Stimulated activated CD4-positive, alpha-beta T cell treated with anti-CD3 and anti-CD28 coated beads, Interleukin-12 subunit alpha, Interleukin-12 subunit beta, amount 100 ng/mL, for 24 hours (primary cell): ENCODE data around the gene PODXL2.
A peak's percentile ranks its signal among the peaks of the same experiment; 100 is the strongest.

Experiments used
- DNase-seq, 2 experiments: peaks; one replicate each; pipeline ENCODE4 v3.0.0-alpha.2; 2020; ENCODE audit warnings: low read depth in 2 of 2

The PODXL2 gene

GRCh38 chr3:127628788-127629466 is at the start of gene PODXL2:
Gene PODXL2 (plus strand): TSS chr3:127629185. CDS start chr3:127629220, 35 bp downstream.
- no peak for DNase-seq

- DNase-seq, result no peak
Measured at GRCh38 chr3:127580327-127581060, 48.5 kb upstream of the PODXL2 start.

GRCh38 chr3:127584734-127585133 is 44.3 kb upstream of the PODXL2 start:
- no peak for DNase-seq

- no peak for DNase-seq
Measured at GRCh38 chr3:127585163-127585812, 43.7 kb upstream of the PODXL2 start.

- no peak for DNase-seq
Measured at GRCh38 chr3:127585813-127586413, 43.1 kb upstream of the PODXL2 start.

GRCh38 chr3:127587876-127588275 is 41.1 kb upstream of the PODXL2 start:
- DNase-seq, result no peak

GRCh38 chr3:127588806-127589577 is 40.0 kb upstream of the PODXL2 start:
- DNase-seq, result peak in 1 of 2 experiments; percentile 32

- DNase-seq, result peak in 1 of 2 experiments; percentile 11
Measured at GRCh38 chr3:127589600-127590281, 39.2 kb upstream of the PODXL2 start.

GRCh38 chr3:127590282-127590592 is 38.7 kb upstream of the PODXL2 start:
- DNase-seq, result peak in 1 of 2 experiments; percentile 17

- peak; percentile 64 to 75 for DNase-seq
Measured at GRCh38 chr3:127590593-127591465, 38.2 kb upstream of the PODXL2 start, which contains the start of gene TPRA1. Gene TPRA1 (minus strand): TSS chr3:127590733. CDS start chr3:127580146, 10,587 bp downstream.

GRCh38 chr3:127593178-127593577 is 35.8 kb upstream of the PODXL2 start:
- no peak for DNase-seq

GRCh38 chr3:127595303-127595702 is 33.7 kb upstream of the PODXL2 start:
- DNase-seq, result no peak

GRCh38 chr3:127597020-127597771 is 31.8 kb upstream of the PODXL2 start:
- DNase-seq, result no peak

- DNase-seq, result no peak
Measured at GRCh38 chr3:127598841-127599570, 30.0 kb upstream of the PODXL2 start.

- DNase-seq, result no peak
Measured at GRCh38 chr3:127600749-127601456, 28.1 kb upstream of the PODXL2 start.

- no peak for DNase-seq
Measured at GRCh38 chr3:127604035-127604434, 24.9 kb upstream of the PODXL2 start.

GRCh38 chr3:127604546-127605165 is 24.3 kb upstream of the PODXL2 start:
- no peak for DNase-seq
